HEK293 (cell line): ENCODE measurements around the gene ATP8A1.

ENCODE experiments used
- CTCF ChIA-PET: fragments of 350-600 bp; formaldehyde crosslinking; extraction: SDS; loops from one replicate; lab custom pipeline; 2021; ENCODE audit warnings: antibody characterized with exemption; lab: Yijun Ruan, JAX
- POLR2A ChIA-PET: fragments of 300-600 bp; formaldehyde crosslinking; extraction: SDS; loops from one replicate; lab custom pipeline; 2020; ENCODE audit warnings: antibody characterized with exemption, inconsistent platforms; lab: Yijun Ruan, JAX
- H3K27ac ChIP-seq: fragments of 200-500 bp; sonication (Bioruptor generic); 2 replicates; pipeline ENCODE4 v1.5.1; 2014; ENCODE audit warnings: low read depth, low read length, control low read depth, inconsistent platforms; ENCODE audit errors: extremely low read depth
- H3K36me3 ChIP-seq, 2 experiments: fragments of 200-500 bp in 1 of 2; sonication (Bioruptor generic) in 1 of 2; 1 replicate in 1 of 2; 2 replicates in 1 of 2; pipeline ENCODE4 v1.5.1; 2014 to 2017; ENCODE audit warnings: inconsistent platforms in 2 of 2, low read length in 2 of 2; ENCODE audit not compliant: control insufficient read depth in 2 of 2, insufficient read depth in 1 of 2
- H3K4me1 ChIP-seq: fragments of 200-500 bp; sonication (Bioruptor generic); 2 replicates; pipeline ENCODE4 v1.5.1; 2014; ENCODE audit warnings: mild to moderate bottlenecking, low read length, inconsistent platforms; ENCODE audit not compliant: control insufficient read depth, insufficient read depth
- H3K4me3 ChIP-seq: 2 replicates; pipeline ENCODE4 v1.5.1; 2011; ENCODE audit warnings: low read depth, mild to moderate bottlenecking, control low read depth, low read length, moderate library complexity
- H3K9me3 ChIP-seq: fragments of 200-500 bp; sonication (Bioruptor generic); 2 replicates; pipeline ENCODE4 v1.5.1; 2014; ENCODE audit warnings: low read depth, low read length, inconsistent platforms; ENCODE audit not compliant: control insufficient read depth, insufficient read depth
- BCL11A ChIP-seq: fragments of 450-650 bp; formaldehyde crosslinking; IDR thresholded peaks from 2 replicates; pipeline ENCODE4 v1.5.1; 2016; ENCODE audit warnings: low read depth, missing biosample characterization, missing genetic modification characterization
- HOXC10 ChIP-seq: sonication (generic); formaldehyde crosslinking; IDR thresholded peaks from 2 replicates; pipeline ENCODE4 v1.8.1; 2023; ENCODE audit warnings: mild to moderate bottlenecking, missing genetic modification reagents
- HOXD13 ChIP-seq: sonication (generic); formaldehyde crosslinking; IDR thresholded peaks from 2 replicates; pipeline ENCODE4 v1.8.0; 2022; ENCODE audit warnings: missing genetic modification reagents, borderline replicate concordance
- SP2 ChIP-seq: fragments of 450-650 bp; formaldehyde crosslinking; IDR thresholded peaks from 2 replicates; pipeline ENCODE4 v1.5.1; 2016; ENCODE audit warnings: missing biosample characterization, missing genetic modification characterization
- TCF7L2 ChIP-seq: IDR thresholded peaks from 2 replicates; pipeline ENCODE4 v1.6.1; 2011; ENCODE audit warnings: low read depth, mild to moderate bottlenecking, inconsistent platforms, low read length, moderate library complexity, borderline replicate concordance
- TRIM28 ChIP-seq: IDR thresholded peaks from 2 replicates; pipeline ENCODE4 v1.6.1; 2011; ENCODE audit warnings: low read length, control low read depth, borderline replicate concordance
- TSHZ1 ChIP-seq: fragments of 450-650 bp; formaldehyde crosslinking; IDR thresholded peaks from 2 replicates; pipeline ENCODE4 v1.5.1; 2016; ENCODE audit warnings: missing biosample characterization, missing genetic modification characterization, borderline replicate concordance
- WT1 ChIP-seq: fragments of 450-650 bp; formaldehyde crosslinking; IDR thresholded peaks from 2 replicates; pipeline ENCODE4 v1.5.1; 2016; ENCODE audit warnings: missing biosample characterization, missing genetic modification characterization
- ZBTB20 ChIP-seq: fragments of 450-650 bp; formaldehyde crosslinking; IDR thresholded peaks from 2 replicates; pipeline ENCODE4 v1.5.1; 2016; ENCODE audit warnings: missing biosample characterization, missing genetic modification characterization
- ZFHX2 ChIP-seq: fragments of 450-650 bp; formaldehyde crosslinking; conservative IDR thresholded peaks from 2 replicates; pipeline ENCODE4 v1.5.1; 2016; ENCODE audit warnings: missing biosample characterization, missing genetic modification characterization
- ZFP41 ChIP-seq: fragments of 450-650 bp; formaldehyde crosslinking; IDR thresholded peaks from 2 replicates; pipeline ENCODE4 v1.5.1; 2016; ENCODE audit warnings: missing biosample characterization, missing genetic modification characterization, borderline replicate concordance
- ZNF155 ChIP-seq: fragments of 450-650 bp; formaldehyde crosslinking; IDR thresholded peaks from 2 replicates; pipeline ENCODE4 v1.5.1; 2016; ENCODE audit warnings: missing biosample characterization, missing genetic modification characterization
- ZNF18 ChIP-seq: fragments of 450-650 bp; formaldehyde crosslinking; IDR thresholded peaks from 2 replicates; pipeline ENCODE4 v1.5.1; 2016; ENCODE audit warnings: missing biosample characterization, missing genetic modification characterization
- ZNF184 ChIP-seq: fragments of 450-650 bp; IDR thresholded peaks from 2 replicates; pipeline ENCODE4 v1.5.1; 2018; ENCODE audit warnings: missing biosample characterization, mild to moderate bottlenecking, missing genetic modification characterization
- ZNF221 ChIP-seq: fragments of 450-650 bp; formaldehyde crosslinking; IDR thresholded peaks from 2 replicates; pipeline ENCODE4 v1.5.1; 2017; ENCODE audit warnings: missing biosample characterization, missing genetic modification characterization, borderline replicate concordance
- ZNF426 ChIP-seq: fragments of 450-650 bp; formaldehyde crosslinking; IDR thresholded peaks from 2 replicates; pipeline ENCODE4 v1.5.1; 2017; ENCODE audit warnings: missing biosample characterization, missing genetic modification characterization, mild to moderate bottlenecking, inconsistent platforms, moderate library complexity
- ZNF571 ChIP-seq: fragments of 450-650 bp; formaldehyde crosslinking; IDR thresholded peaks from 2 replicates; pipeline ENCODE4 v1.5.0; 2017; ENCODE audit warnings: missing biosample characterization, missing genetic modification characterization
- ZNF623 ChIP-seq: fragments of 450-650 bp; formaldehyde crosslinking; IDR thresholded peaks from 2 replicates; pipeline ENCODE4 v1.5.1; 2016; ENCODE audit warnings: missing biosample characterization, missing genetic modification characterization
- ZNF639 ChIP-seq: fragments of 450-650 bp; formaldehyde crosslinking; IDR thresholded peaks from 2 replicates; pipeline ENCODE4 v1.5.1; 2016; ENCODE audit warnings: missing biosample characterization, missing genetic modification characterization
- ZNF654 ChIP-seq: fragments of 450-650 bp; formaldehyde crosslinking; IDR thresholded peaks from 2 replicates; pipeline ENCODE4 v1.5.1; 2016; ENCODE audit warnings: low read depth, missing biosample characterization, missing genetic modification characterization
- ZNF658 ChIP-seq: fragments of 450-650 bp; formaldehyde crosslinking; IDR thresholded peaks from 2 replicates; pipeline ENCODE4; 2016; ENCODE audit warnings: missing biosample characterization, missing genetic modification characterization
- ZNF660 ChIP-seq: fragments of 450-650 bp; IDR thresholded peaks from 2 replicates; pipeline ENCODE4 v1.5.1; 2018; ENCODE audit warnings: missing biosample characterization, mild to moderate bottlenecking, missing genetic modification characterization
- ZNF776 ChIP-seq: fragments of 450-650 bp; formaldehyde crosslinking; IDR thresholded peaks from 2 replicates; pipeline ENCODE4 v1.5.0; 2017; ENCODE audit warnings: missing biosample characterization, missing genetic modification characterization, borderline replicate concordance
- ZNF785 ChIP-seq: fragments of 450-650 bp; formaldehyde crosslinking; IDR thresholded peaks from 2 replicates; pipeline ENCODE4 v1.5.1; 2016; ENCODE audit warnings: missing biosample characterization, missing genetic modification characterization
- ZSCAN4 ChIP-seq: fragments of 450-650 bp; formaldehyde crosslinking; IDR thresholded peaks from 2 replicates; pipeline ENCODE4 v1.5.1; 2017; ENCODE audit warnings: missing biosample characterization, missing genetic modification characterization
- ZXDB ChIP-seq: fragments of 450-650 bp; formaldehyde crosslinking; IDR thresholded peaks from 2 replicates; pipeline ENCODE4 v1.5.1; 2016; ENCODE audit warnings: missing biosample characterization, missing genetic modification characterization

ATP8A1 gene

GRCh38 chr4:42586775-42587174, 70.1 kb downstream of the ATP8A1 start:
- ChIA-PET CTCF (no interaction called here), POLR2A (interaction anchor here (0.5 kb wide), 1 partner anchor 298 kb away, joined by 6 read pairs; no protein-coding TSS in a partner anchor)
- Histone ChIP-seq H3K4me3 (no peak overlapping the region), H3K36me3 (peaks cover 0 to 8% of the 10 kb centered on the region in 2 experiments; a peak in 1 of 3 replicates), H3K27ac (no peak overlapping the region), H3K9me3 (no peaks in the 10 kb centered on the region), H3K4me1 (no peaks in the 10 kb centered on the region)
- TF ChIP-seq ZNF658 (tag by site-specific recombination) (no peak), ZNF184 (tag by site-specific recombination) (no peak), SP2 (tag by site-specific recombination) (no peak), ZNF654 (no peak), ZNF18 (no peak), ZNF660 (no peak), TCF7L2 (no peak), TRIM28 (no peak)

DNA sequence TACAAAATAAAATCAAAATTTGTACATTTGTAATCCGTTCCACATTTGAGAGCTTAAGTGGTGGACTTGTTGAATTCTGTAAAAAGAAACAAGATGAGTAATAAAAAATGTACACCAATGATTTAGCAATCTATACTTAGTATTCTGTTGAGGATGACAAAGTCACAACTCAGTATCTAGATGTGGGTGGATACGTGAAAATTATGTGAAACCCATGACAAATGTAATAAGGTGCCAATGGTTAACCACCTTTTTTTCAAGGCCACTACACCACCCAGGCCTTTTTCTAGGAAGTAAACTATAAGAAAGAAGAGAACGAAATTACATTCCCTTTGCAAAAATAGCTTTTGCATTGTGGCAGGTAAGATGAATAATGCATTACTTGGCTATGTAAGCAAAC, 77.0 kb downstream of the ATP8A1 start:
- no peaks in the 10 kb centered on the region for H3K4me1 ChIP-seq
- H3K27ac ChIP-seq = no peak overlapping the region
- peaks cover 0 to 6% of the 10 kb centered on the region in 2 experiments; a peak in 2 of 3 replicates for H3K36me3 ChIP-seq
- TF ChIP-seq ZNF571 (tag by site-specific recombination) (no peak), ZBTB20 (tag by site-specific recombination) (no peak), ZSCAN4 (tag by site-specific recombination) (no peak), ZNF623 (tag by site-specific recombination) (no peak), ZFHX2 (tag by site-specific recombination) (no peak), ZXDB (no peak), ZNF658 (tag by site-specific recombination) (no peak), ZNF426 (tag by site-specific recombination) (no peak), BCL11A (tag by site-specific recombination) (no peak), HOXC10 (no peak), ZNF776 (tag by site-specific recombination) (no peak), ZNF785 (tag by site-specific recombination) (no peak), HOXD13 (CRISPR knock-in tag) (no peak), ZNF155 (tag by site-specific recombination) (no peak), ZFP41 (tag by site-specific recombination) (no peak), WT1 (tag by site-specific recombination) (no peak), TSHZ1 (tag by site-specific recombination) (no peak), ZNF639 (tag by site-specific recombination) (no peak), ZNF221 (tag by site-specific recombination) (no peak)
- ChIA-PET CTCF (no interaction called here), POLR2A (no interaction called here)
- H3K4me3 ChIP-seq = no peak overlapping the region
- no peaks in the 10 kb centered on the region for H3K9me3 ChIP-seq
